ENCODE data around the gene NEU1. TPM values are rescaled to one million over a fixed set of nuclear protein-coding genes. Genes with fewer than 3 reads are reported as not detected.
"Not testable (repeated sequence)": the region's sequence is repeated elsewhere in the genome, so short reads cannot be mapped to it uniquely, and the experiment has no call there.

Gene NEU1
- total RNA-seq, 1 donor from 2014 or later: 74.8 TPM

GRCh38 chr6:31860349-31860748, 2.3 kb downstream of the NEU1 start:
- TF ChIP-seq CTCF (IDR thresholded peaks at IDR 0.05): no peak
- Mint-ChIP-seq H3K27ac (ENCODE audit: unreplicated experiment) (no peak overlapping the region), H3K4me1 (ENCODE audit: unreplicated experiment) (peaks cover 19% of the 10 kb centered on the region), H3K27me3 (ENCODE audit: unreplicated experiment) (no peaks in the 10 kb centered on the region), H3K4me3 (ENCODE audit: unreplicated experiment) (no peak overlapping the region), H3K9me3 (ENCODE audit: unreplicated experiment) (no peaks in the 10 kb centered on the region), H3K36me3 (ENCODE audit: unreplicated experiment) (peaks cover 30% of the 10 kb centered on the region)
- DNase-seq (ENCODE audit: extremely low spot score, unreplicated experiment): no peak

GRCh38 chr6:31859923-31860322, 2.7 kb downstream of the NEU1 start:
- H3K27ac Mint-ChIP-seq (ENCODE audit: unreplicated experiment): no peak overlapping the region
- H3K9me3 Mint-ChIP-seq (ENCODE audit: unreplicated experiment): no peaks in the 10 kb centered on the region
- DNase-seq (ENCODE audit: extremely low spot score, unreplicated experiment): no peak
- H3K27me3 Mint-ChIP-seq (ENCODE audit: unreplicated experiment): no peaks in the 10 kb centered on the region
- H3K4me1 Mint-ChIP-seq (ENCODE audit: unreplicated experiment): peaks cover 19% of the 10 kb centered on the region
- H3K36me3 Mint-ChIP-seq (ENCODE audit: unreplicated experiment): peaks cover 30% of the 10 kb centered on the region
- no peak overlapping the region for H3K4me3 Mint-ChIP-seq (ENCODE audit: unreplicated experiment)
- TF ChIP-seq CTCF (IDR thresholded peaks at IDR 0.05): no peak

- H3K4me3 Mint-ChIP-seq (ENCODE audit: unreplicated experiment): no peak overlapping the region
Measured at GRCh38 chr6:31858707-31859106, 3.9 kb downstream of the NEU1 start.

GRCh38 chr6:31857774-31858173, 4.8 kb downstream of the NEU1 start:
- H3K4me3 Mint-ChIP-seq (ENCODE audit: unreplicated experiment); DNase-seq (ENCODE audit: extremely low spot score, unreplicated experiment); H3K27ac Mint-ChIP-seq (ENCODE audit: unreplicated experiment); H3K9me3 Mint-ChIP-seq (ENCODE audit: unreplicated experiment); H3K27me3 Mint-ChIP-seq (ENCODE audit: unreplicated experiment): not testable (repeated sequence)
- H3K4me1 Mint-ChIP-seq (ENCODE audit: unreplicated experiment): peaks cover 14% of the 10 kb centered on the region
- H3K36me3 Mint-ChIP-seq (ENCODE audit: unreplicated experiment): peaks cover 30% of the 10 kb centered on the region

More at GRCh38 chr6:31858707-31859106, 3.9 kb downstream of the NEU1 start:
- Mint-ChIP-seq H3K27me3 (ENCODE audit: unreplicated experiment) (no peaks in the 10 kb centered on the region), H3K27ac (ENCODE audit: unreplicated experiment) (no peak overlapping the region), H3K9me3 (ENCODE audit: unreplicated experiment) (no peaks in the 10 kb centered on the region), H3K36me3 (ENCODE audit: unreplicated experiment) (peaks cover 30% of the 10 kb centered on the region), H3K4me1 (ENCODE audit: unreplicated experiment) (peaks cover 15% of the 10 kb centered on the region)
- no peak for TF ChIP-seq CTCF (IDR thresholded peaks at IDR 0.05)
- no peak for DNase-seq (ENCODE audit: extremely low spot score, unreplicated experiment)

GRCh38 chr6:31851980-31852718, 10.5 kb downstream of the NEU1 start:
- H3K36me3 Mint-ChIP-seq (ENCODE audit: unreplicated experiment); DNase-seq (ENCODE audit: extremely low spot score, unreplicated experiment); H3K27ac Mint-ChIP-seq (ENCODE audit: unreplicated experiment); H3K9me3 Mint-ChIP-seq (ENCODE audit: unreplicated experiment); H3K4me1 Mint-ChIP-seq (ENCODE audit: unreplicated experiment); H3K4me3 Mint-ChIP-seq (ENCODE audit: unreplicated experiment); H3K27me3 Mint-ChIP-seq (ENCODE audit: unreplicated experiment): not testable (repeated sequence)

- no peaks in the 10 kb centered on the region for H3K27me3 Mint-ChIP-seq (ENCODE audit: unreplicated experiment)
- H3K9me3 Mint-ChIP-seq (ENCODE audit: unreplicated experiment): peaks cover 5% of the 10 kb centered on the region
- no peak for TF ChIP-seq CTCF (IDR thresholded peaks at IDR 0.05)
- no peak overlapping the region for H3K4me3 Mint-ChIP-seq (ENCODE audit: unreplicated experiment)
- DNase-seq (ENCODE audit: extremely low spot score, unreplicated experiment): no peak
- no peaks in the 10 kb centered on the region for H3K4me1 Mint-ChIP-seq (ENCODE audit: unreplicated experiment)
- H3K36me3 Mint-ChIP-seq (ENCODE audit: unreplicated experiment): peaks cover 1% of the 10 kb centered on the region
- no peak overlapping the region for H3K27ac Mint-ChIP-seq (ENCODE audit: unreplicated experiment)
Measured at GRCh38 chr6:31851485-31851832, 11.2 kb downstream of the NEU1 start.

Data from osteocyte (in vitro differentiated cells).